Dermis blood vessel endothelial cell (primary cell): ENCODE data around the gene UGT1A4. TPM values are rescaled to one million over a fixed set of nuclear protein-coding genes. Genes with fewer than 3 reads are reported as not detected.

Source experiments
- DNase-seq: peaks from one replicate; pipeline ENCODE4 v3.0.0; 2010
- total RNA-seq: library from RNA; depleted of rRNA; stranded (reverse); fragments of >200 nt; gene quantifications from 2 replicates; pipeline ENCODE4 v1.2.3, GENCODE V29; 2014

The UGT1A4 gene
- total RNA-seq, 1 donor from 2014 or later = not detected

DNA sequence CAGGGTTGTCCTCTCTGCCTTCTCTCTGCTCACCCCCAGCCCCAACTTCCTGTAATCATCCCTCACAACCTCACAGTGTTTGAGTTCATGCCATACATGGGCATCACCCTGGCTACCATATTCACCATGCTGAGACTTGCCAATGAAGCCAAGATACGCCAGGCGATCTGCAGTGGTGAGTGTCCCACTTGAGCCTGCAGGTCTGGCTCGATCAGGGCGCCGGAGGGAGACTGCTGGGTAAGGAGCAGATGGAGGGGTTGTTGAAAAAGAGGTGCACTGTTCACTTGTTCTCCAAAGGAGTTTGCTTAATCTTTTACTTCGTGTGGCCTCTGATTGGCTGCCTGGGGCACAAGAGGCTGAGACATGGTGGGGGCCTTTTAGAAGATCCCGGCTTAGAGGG lies 74.2 kb downstream of the UGT1A4 start:
- DNase-seq = no peak

DNA sequence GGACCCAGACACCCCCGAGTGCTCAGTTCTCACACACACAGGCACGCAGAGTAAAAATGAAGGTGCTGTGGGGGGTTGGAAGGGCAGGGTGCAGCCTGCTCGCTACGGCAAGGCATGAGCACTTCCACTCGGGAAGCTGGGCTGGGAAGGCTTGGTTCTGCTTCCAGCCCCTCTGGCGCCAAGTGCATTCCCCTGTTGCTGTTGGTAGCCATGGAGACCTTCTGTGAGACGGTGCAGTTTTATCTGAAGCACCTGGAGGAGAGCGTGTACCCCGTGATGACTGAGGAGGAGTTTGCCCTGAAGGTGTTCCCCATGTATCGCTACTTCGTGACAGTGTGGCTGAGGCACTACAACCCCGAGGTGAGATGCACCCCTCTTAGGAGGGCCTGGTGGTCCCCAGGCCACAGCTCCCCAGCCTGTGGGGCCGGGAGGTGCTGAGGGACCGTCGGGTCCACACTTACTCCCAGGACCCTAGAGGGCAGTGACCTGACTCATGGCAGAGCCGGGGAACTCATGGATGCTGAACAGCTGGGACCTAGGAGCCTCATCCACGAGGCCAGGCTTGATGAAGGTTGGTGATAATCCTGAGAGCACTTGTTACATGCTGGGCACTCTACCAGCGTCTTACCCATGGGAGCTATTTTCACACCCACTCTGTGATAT lies 75.1 kb downstream of the UGT1A4 start:
- no peak for DNase-seq

DNA sequence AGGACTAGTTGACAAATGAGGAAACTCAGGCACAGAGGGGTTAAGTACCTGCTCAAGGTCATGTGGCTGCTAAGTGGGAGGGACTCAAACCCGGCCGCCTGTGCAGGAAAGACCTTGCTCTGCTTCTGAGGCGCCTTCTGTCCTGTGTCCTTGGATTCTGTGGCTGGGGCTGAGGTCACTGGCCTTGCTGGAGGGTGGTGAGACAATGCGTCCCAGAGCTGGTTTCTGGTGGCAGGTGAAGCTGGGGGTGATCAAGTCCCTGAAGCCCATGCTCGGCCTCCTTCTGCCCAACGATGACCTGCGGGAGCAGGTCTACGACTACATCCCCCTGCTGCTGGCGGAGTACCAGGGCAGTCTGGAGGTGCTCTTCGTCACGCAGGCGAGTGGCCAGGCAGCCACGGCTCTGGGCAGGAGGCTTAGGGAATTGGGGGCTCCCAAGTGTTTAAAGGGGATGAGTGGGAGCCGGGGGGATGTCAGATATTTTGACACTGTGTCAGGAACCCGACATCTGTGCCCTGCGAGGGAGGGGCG lies 75.7 kb downstream of the UGT1A4 start:
- no peak for DNase-seq

DNA sequence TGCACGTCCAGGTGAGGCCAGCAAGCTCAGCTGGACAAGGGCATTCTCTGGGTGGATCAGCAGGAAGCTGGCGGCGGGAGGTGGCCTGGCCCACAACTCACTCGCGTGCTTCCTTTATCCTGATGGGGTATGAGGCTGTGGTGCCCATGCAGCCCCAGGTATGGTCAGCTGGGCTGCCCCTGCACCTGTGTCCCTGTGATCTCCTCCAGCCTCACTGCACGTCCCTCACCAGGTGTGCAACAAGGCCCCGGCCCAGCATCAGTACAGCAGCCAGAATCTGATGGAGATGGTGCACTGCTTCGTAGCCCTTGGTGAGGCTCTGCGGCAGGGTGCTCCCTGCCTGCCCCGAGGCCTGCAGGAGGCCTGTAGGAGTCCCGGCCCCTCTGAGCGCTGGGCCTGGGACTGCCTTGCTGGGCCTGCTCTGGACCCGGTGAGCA lies 77.2 kb downstream of the UGT1A4 start:
- no peak for DNase-seq

- no peak for DNase-seq
Measured at GRCh38 chr2:233796254-233796653, 77.7 kb downstream of the UGT1A4 start.

GRCh38 chr2:233798335-233799086 lies 80.0 kb downstream of the UGT1A4 start:
- DNase-seq = no peak

DNA sequence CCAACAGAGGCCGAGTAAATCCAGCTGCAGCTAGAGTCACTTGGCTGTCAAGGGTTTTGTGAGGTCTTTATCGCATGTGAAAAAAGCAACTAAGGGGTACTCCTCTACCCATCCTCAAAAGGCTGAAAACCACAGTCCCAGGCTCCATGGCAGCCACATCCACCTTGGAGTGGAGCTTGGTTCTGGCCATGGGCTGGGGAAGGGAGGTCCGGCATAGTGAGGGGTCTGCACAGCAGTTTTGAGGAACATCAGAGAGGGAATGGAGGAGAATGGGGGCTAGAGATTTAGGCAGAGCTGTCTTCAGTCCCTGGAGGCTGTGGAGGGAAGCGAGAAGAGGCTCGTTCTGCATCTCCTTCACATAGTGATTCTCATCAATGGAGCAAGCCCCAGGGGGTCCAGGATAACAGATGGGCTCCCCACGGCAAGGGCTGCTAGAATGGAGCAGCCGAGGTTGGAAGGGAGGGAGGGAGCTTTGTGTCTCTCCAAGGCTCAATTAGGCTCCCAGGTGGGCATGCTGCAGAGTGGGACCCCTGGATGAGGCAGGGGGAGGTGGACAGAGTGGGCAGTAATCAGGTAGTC lies 80.6 kb downstream of the UGT1A4 start:
- no peak for DNase-seq

- DNase-seq = no peak
Measured at GRCh38 chr2:233799716-233800115, 81.2 kb downstream of the UGT1A4 start.

GRCh38 chr2:233800208-233800607 lies 81.7 kb downstream of the UGT1A4 start:
- no peak for DNase-seq

GRCh38 chr2:233801357-233802131 lies 83.0 kb downstream of the UGT1A4 start:
- peak; percentile 25 for DNase-seq

DNA sequence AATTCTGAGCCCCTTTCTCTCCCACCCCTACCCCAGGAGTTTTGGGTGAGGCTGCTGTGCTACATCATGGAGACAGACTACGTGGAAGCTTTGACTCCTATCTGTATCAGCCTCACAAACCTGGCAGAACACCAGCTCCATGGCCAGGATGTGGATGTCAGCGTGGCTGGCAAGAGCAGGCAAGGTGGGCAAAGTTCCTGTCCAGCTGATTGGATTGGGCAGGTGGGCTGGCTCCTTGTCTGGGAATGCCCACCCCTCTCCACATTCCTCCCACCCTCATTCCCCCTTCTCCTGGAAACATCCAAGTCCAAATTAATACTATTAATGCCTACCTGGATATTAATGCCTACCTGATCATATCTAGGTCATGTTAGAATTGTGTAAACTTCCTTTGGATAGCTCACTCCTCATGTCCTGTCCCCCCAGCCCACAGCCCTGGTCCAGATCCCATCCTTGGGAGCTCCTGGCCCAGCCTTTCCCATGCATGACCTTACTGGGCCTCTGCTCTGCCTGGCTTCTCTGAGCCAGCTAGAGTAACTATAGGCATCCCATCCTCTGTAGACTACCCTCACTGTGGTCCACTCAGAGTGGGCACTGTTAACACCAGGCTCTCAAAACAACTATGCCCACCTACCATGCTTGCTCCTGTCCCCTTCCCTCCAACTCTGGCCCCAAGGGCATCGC lies 83.7 kb downstream of the UGT1A4 start:
- DNase-seq = no peak

DNA sequence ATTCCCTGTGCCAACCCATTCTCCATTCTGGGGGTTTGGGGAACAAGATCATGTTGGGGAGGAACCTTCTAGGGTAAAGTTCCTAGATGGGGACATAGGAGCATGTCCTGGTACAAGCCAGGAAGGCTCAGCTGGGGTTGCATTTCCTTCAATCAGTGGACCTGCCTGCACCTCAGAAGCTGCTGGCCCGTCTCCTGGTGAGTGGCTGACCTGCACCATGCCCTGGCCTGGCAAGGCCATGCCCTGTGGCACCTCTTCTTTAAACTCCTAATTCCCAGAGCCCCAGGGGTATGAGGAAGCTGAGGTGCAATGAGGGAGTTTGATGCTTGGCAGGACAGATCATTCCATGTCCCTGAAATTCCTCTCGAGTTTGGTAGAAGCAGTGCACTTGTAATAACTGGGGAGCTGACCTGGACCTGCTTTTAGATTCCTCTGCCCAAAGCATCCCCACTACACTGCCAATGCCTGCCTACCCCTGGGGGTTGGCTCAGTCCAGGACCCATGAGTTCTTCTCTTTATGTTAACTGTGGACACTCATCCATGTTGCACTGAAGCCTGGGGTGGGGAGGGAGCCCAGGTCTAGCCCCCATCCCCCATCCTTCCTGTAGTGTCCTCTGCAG lies 84.9 kb downstream of the UGT1A4 start:
- no peak for DNase-seq

- DNase-seq = no peak
Measured at GRCh38 chr2:233803994-233804393, 85.5 kb downstream of the UGT1A4 start.

DNA sequence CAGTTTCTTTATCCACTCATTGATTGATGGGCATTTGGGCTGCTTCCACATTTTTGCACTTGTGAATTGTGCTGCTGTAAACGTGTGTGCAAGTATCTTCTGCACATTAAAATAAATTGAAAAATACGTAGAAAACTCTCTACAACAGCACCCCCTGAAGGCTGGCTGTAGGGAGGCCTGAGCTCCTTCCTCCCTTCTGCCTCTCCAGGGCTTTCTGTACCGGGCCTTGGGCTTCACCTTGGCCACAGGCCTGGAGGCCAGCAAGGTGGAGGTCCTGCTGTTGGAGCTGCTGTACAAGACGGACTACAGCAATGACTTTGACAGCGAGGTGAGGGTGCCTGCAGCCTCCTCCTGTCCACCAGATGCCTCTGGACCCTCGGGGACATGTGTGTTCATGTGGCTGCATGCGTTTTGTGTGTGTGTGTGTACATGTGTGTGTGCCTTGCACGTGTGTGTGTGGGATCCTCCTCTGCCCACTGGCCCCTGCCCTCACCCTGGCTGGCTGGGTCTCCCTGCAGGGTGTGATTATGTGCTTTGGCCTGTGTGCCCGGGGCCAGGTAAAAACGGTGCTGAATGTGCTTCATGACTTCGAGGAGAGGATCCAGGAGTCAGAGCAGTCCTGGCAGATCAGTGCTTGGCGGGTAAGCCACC lies 88.8 kb downstream of the UGT1A4 start:
- DNase-seq = no peak

- no peak for DNase-seq
Measured at GRCh38 chr2:233807966-233808935, 89.7 kb downstream of the UGT1A4 start.

- DNase-seq = no peak
Measured at GRCh38 chr2:233810385-233810784, 91.8 kb downstream of the UGT1A4 start.

DNA sequence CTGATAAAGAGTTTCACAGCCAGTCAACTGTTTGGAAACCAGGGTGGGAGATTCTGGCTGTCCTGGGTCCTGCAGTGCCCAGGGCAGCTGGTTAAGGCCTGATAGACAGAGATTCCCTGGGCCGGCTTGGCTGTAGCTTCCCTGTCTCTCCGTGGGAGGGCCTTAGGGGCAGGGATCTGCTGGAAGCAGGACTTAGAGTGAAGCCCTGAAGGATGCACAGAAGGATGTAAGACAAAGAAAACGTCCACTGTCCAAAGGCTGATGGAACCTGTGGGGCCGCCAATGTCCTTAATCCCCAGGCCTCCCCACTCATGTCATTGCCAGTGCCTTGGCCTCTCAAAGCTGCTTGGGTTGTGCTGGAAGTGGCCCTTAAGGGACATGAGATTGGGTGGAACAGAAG lies 92.6 kb downstream of the UGT1A4 start:
- no peak for DNase-seq

- DNase-seq = no peak
Measured at GRCh38 chr2:233811732-233812131, 93.2 kb downstream of the UGT1A4 start.

GRCh38 chr2:233813236-233814055 lies 94.9 kb downstream of the UGT1A4 start:
- DNase-seq = no peak
